Measurements from ENCODE around the gene PAX8.

GRCh38 chr2:113176696-113177355, 101.9 kb downstream of the PAX8 start:
- TF ChIP-seq CTCF (IDR thresholded peaks at IDR 0.05; ENCODE audit: insufficient read depth, low read length) (no peak), GABPA (IDR thresholded peaks at IDR 0.05; ENCODE audit: low read depth) (no peak), POLR2AphosphoS5 (IDR thresholded peaks at IDR 0.05; ENCODE audit: low read depth) (no peak), SPI1 (IDR thresholded peaks at IDR 0.05; ENCODE audit: borderline replicate concordance, low read depth) (no peak)
- TF ChIP-seq, protein P1, sequence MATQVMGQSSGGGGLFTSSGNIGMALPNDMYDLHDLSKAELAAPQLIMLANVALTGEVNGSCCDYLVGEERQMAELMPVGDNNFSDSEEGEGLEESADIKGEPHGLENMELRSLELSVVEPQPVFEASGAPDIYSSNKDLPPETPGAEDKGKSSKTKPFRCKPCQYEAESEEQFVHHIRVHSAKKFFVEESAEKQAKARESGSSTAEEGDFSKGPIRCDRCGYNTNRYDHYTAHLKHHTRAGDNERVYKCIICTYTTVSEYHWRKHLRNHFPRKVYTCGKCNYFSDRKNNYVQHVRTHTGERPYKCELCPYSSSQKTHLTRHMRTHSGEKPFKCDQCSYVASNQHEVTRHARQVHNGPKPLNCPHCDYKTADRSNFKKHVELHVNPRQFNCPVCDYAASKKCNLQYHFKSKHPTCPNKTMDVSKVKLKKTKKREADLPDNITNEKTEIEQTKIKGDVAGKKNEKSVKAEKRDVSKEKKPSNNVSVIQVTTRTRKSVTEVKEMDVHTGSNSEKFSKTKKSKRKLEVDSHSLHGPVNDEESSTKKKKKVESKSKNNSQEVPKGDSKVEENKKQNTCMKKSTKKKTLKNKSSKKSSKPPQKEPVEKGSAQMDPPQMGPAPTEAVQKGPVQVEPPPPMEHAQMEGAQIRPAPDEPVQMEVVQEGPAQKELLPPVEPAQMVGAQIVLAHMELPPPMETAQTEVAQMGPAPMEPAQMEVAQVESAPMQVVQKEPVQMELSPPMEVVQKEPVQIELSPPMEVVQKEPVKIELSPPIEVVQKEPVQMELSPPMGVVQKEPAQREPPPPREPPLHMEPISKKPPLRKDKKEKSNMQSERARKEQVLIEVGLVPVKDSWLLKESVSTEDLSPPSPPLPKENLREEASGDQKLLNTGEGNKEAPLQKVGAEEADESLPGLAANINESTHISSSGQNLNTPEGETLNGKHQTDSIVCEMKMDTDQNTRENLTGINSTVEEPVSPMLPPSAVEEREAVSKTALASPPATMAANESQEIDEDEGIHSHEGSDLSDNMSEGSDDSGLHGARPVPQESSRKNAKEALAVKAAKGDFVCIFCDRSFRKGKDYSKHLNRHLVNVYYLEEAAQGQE (IDR thresholded peaks at IDR 0.05; ENCODE audit: insufficient replicate concordance, low read depth), result no peak
